Neural crest cell (in vitro differentiated cells): ENCODE results near the gene IP6K2. TPM values are rescaled to one million over a fixed set of nuclear protein-coding genes. Genes with fewer than 3 reads are reported as not detected.
A peak's percentile ranks its signal among the peaks of the same experiment; 100 is the strongest.

Source experiments
- DNase-seq: peaks from one replicate; pipeline ENCODE4 v3.0.0; 2021; ENCODE audit warnings: low read depth, mixed read lengths, low spot score
- H3K27ac Mint-ChIP-seq: one replicate; pipeline ENCODE4 v1.8.0; 2021; ENCODE audit warnings: mild to moderate bottlenecking, mixed read lengths; ENCODE audit not compliant: unreplicated experiment
- H3K27me3 Mint-ChIP-seq: 2 replicates; pipeline ENCODE4 v1.8.0; 2021; ENCODE audit warnings: low read depth, mild to moderate bottlenecking, mixed read lengths
- H3K36me3 Mint-ChIP-seq: 2 replicates; pipeline ENCODE4 v1.8.0; 2021; ENCODE audit warnings: low read depth, mild to moderate bottlenecking, mixed read lengths
- H3K4me1 Mint-ChIP-seq: 2 replicates; pipeline ENCODE4 v1.8.0; 2021; ENCODE audit warnings: mixed read lengths
- H3K4me3 Mint-ChIP-seq: one replicate; pipeline ENCODE4 v1.8.0; 2021; ENCODE audit warnings: mild to moderate bottlenecking, mixed read lengths
- H3K9me3 Mint-ChIP-seq: 2 replicates; pipeline ENCODE4 v1.8.0; 2021; ENCODE audit warnings: mixed read lengths
- total RNA-seq: library from RNA; stranded (reverse); gene quantifications from 2 replicates; pipeline ENCODE4 v1.2.1, GENCODE V29; 2021
- TF ChIP-seq, protein P1 (sequence below): fragments of 200-600 bp; sonication (generic); conservative IDR thresholded peaks from 2 replicates; pipeline ENCODE4 v1.5.0; 2021; ENCODE audit warnings: antibody characterized with exemption, mild to moderate bottlenecking

The IP6K2 gene
- total RNA-seq, 1 donor from 2014 or later, result 139 TPM

DNA sequence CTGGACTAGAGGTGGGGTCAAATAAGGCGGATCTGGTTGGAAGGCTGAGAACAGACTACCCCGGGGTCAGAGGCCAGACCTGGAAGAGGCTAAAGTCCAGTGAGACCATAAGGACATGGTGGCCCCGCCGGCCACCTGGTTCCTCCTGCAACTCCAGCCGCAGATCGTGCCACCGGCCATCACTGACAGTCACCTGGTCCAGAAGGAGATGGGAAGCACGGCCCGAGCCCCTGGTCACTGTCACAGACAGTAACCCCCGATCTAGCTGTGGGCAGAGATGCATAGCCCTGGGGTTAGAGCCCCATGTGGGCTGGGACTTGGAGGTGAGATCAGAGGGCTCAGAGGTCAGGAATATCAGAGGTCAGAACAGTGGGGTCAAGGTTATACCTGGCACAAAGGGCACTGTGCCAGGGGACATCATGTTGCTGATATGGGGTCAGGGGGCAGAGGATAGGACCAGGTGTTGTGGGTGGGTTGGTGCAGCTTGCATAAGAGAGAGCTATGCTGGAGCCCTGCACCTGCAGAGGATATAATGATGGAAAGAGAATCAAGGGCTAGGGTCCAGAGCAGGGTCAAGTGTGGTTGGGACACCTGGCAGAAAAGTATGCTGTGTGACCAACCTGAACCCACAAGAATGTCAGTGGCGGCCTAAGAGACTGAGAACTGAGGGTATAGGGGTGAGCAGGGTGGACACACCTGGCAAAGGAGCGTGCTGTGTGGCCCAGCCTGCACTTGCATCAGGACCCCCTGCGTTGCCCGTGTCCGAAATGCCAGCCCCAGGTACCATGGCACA lies 63.9 kb downstream of the IP6K2 start:
- Mint-ChIP-seq H3K9me3 (no peaks in the 10 kb centered on the region), H3K36me3 (peaks cover 12% of the 10 kb centered on the region), H3K4me3 (peak overlapping the region; percentile 50), H3K4me1 (peaks cover 9% of the 10 kb centered on the region), H3K27me3 (no peaks in the 10 kb centered on the region), H3K27ac (no peak overlapping the region)
- TF ChIP-seq, protein P1, sequence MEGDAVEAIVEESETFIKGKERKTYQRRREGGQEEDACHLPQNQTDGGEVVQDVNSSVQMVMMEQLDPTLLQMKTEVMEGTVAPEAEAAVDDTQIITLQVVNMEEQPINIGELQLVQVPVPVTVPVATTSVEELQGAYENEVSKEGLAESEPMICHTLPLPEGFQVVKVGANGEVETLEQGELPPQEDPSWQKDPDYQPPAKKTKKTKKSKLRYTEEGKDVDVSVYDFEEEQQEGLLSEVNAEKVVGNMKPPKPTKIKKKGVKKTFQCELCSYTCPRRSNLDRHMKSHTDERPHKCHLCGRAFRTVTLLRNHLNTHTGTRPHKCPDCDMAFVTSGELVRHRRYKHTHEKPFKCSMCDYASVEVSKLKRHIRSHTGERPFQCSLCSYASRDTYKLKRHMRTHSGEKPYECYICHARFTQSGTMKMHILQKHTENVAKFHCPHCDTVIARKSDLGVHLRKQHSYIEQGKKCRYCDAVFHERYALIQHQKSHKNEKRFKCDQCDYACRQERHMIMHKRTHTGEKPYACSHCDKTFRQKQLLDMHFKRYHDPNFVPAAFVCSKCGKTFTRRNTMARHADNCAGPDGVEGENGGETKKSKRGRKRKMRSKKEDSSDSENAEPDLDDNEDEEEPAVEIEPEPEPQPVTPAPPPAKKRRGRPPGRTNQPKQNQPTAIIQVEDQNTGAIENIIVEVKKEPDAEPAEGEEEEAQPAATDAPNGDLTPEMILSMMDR, result no peak
- no peak for DNase-seq

DNA sequence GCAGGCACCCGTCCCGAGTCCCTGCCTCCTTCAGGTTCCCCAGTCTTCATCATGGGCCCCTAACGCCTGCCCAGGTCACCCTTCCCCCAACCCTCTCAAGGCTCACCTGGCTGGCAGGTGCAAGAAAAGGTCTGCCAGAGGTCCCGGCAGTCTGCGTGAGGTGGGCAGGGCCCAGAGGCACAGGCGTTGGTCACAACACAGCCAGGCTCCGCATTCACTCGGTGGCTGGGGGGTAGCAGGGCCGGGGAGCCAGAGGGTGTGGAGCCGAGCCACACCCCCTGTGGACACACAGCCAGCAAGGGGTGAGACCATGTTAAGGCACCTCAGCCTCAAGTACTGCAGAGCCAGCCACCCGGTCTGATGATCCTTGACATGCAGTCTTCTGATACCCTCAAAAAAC lies 65.2 kb downstream of the IP6K2 start:
- TF ChIP-seq, protein P1, result no peak
- DNase-seq, result no peak
- Mint-ChIP-seq H3K4me1 (peaks cover 4% of the 10 kb centered on the region), H3K4me3 (no peak overlapping the region), H3K27ac (no peak overlapping the region), H3K9me3 (no peaks in the 10 kb centered on the region), H3K27me3 (no peaks in the 10 kb centered on the region), H3K36me3 (peaks cover 10% of the 10 kb centered on the region)

DNA sequence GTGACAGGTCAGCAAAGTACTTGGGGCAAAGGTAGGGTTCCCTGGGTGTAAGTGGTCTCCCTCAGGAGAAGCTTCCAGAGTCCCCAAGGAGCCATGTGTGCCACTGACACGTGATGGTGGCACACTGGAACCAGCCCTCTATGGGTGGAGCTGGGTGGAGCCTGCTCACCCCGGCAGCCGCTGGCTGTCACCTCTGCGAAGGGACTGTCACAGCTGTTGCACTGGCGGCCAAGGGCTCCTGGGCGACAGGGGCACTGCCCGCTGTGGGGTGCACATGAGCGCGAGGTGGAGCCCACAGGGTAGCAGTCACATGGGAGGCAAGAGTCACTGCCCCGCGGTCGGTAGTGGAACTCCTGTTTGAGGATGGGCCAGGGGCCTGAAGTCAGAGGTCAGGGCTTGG lies 66.3 kb downstream of the IP6K2 start:
- Mint-ChIP-seq H3K4me3 (peak overlapping the region; percentile 29), H3K27me3 (no peaks in the 10 kb centered on the region), H3K36me3 (peaks cover 10% of the 10 kb centered on the region), H3K4me1 (peaks cover 4% of the 10 kb centered on the region), H3K9me3 (no peaks in the 10 kb centered on the region), H3K27ac (no peak overlapping the region)
- no peak for DNase-seq
- TF ChIP-seq, protein P1, result no peak

DNA sequence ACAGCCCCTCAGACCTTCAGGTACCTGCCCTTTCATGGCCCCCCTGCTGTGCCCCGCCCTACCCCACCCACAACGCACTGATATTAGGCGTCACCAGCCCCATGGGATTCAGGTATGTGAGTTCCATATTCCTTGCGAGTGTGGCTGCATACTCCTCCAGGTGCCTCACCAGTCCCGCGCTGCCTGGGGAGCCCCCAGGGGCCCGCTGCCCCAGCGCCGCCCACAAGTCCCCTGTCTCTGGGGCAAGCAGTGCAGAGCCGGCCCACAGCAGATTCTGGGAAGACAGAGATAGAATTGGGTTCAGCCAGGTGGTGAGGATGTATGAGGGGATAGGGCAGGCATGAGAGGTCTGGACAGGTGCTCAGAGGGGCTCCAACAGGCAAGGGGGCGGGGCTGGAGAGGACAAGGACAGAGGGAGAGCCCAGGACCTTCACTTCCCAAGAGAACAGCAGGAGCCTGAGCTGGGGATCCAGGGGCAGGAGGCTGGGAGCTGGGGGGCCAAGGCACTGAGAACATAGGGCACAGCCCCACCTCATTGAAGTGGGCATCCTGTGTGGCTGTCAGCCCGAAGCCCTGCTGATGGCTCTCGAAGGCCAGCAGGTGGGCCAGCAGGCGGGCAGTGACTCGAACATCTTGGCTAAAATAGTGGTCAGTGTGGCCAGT lies 68.7 kb downstream of the IP6K2 start:
- Mint-ChIP-seq H3K9me3 (no peaks in the 10 kb centered on the region), H3K27me3 (no peaks in the 10 kb centered on the region), H3K36me3 (peaks cover 6% of the 10 kb centered on the region), H3K4me1 (no peaks in the 10 kb centered on the region), H3K27ac (no peak overlapping the region), H3K4me3 (no peak overlapping the region)
- DNase-seq, result no peak
- TF ChIP-seq, protein P1, result no peak

DNA sequence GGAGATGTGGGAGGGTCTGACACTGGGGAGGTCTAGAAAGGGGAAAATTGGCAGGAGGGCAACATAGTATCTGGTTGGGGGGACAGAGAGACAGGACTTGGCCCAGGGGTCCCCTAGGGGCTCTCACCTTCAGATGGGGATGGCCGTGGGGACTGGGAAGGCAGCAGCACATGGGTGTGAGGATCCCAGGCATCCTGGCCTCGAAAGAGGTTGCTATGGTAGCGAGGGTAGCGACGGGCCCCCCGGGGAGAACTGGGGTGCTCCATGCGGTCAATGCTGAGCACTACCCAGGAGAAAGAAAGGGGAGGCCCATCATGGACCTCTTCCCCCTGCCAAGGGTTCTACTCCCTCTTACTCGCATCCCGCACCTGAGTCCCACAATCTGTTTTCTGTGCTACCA lies 69.3 kb downstream of the IP6K2 start:
- Mint-ChIP-seq H3K4me1 (no peaks in the 10 kb centered on the region), H3K27ac (no peak overlapping the region)
- DNase-seq, result no peak

More for the DNA sequence above, 69.3 kb downstream of the IP6K2 start:
- TF ChIP-seq, protein P1, result no peak
- Mint-ChIP-seq H3K27me3 (no peaks in the 10 kb centered on the region), H3K4me3 (no peak overlapping the region), H3K36me3 (peaks cover under 1% of the 10 kb centered on the region), H3K9me3 (no peaks in the 10 kb centered on the region)
